GM12878 (cell line): ENCODE data around the gene HSP90AB1. TPM values are rescaled to one million over a fixed set of nuclear protein-coding genes. Genes with fewer than 3 reads are reported as not detected.

ENCODE experiments used
- CEBPB ChIP-seq, 2 experiments: fragments of 150-350 bp in 1 of 2; IDR thresholded peaks; 2 replicates each; pipeline ENCODE4 v1.6.1; 2012 to 2014; ENCODE audit warnings: low read depth in 2 of 2, low read length in 2 of 2, borderline replicate concordance in 1 of 2, inconsistent platforms in 1 of 2
- CEBPZ ChIP-seq: fragments of 150-350 bp; IDR thresholded peaks from 2 replicates; pipeline ENCODE4 v1.6.1; 2016; ENCODE audit warnings: low read depth, low read length
- E4F1 ChIP-seq: fragments of 450-650 bp; IDR thresholded peaks from 2 replicates; pipeline ENCODE4 v1.6.1; 2018; ENCODE audit warnings: borderline replicate concordance, mild to moderate bottlenecking; ENCODE audit not compliant: partially characterized antibody
- ESRRA ChIP-seq: IDR thresholded peaks from 2 replicates; pipeline ENCODE4 v1.6.1; 2012; ENCODE audit warnings: mild to moderate bottlenecking, low read length, improper control_type of control experiment
- IKZF1 ChIP-seq: fragments of 450-650 bp; conservative IDR thresholded peaks from 2 replicates; pipeline ENCODE4 v1.6.1; 2017; ENCODE audit warnings: antibody characterized with exemption, mild to moderate bottlenecking
- IKZF2 ChIP-seq, 2 experiments: fragments of 450-650 bp; IDR thresholded peaks; 2 replicates each; pipeline ENCODE4 v1.6.1; 2017; ENCODE audit warnings: mild to moderate bottlenecking in 2 of 2, moderate library complexity in 2 of 2
- IRF4 ChIP-seq: IDR thresholded peaks from 2 replicates; pipeline ENCODE4 v1.6.1; 2011; ENCODE audit warnings: low read depth, low read length
- MLLT1 ChIP-seq: fragments of 450-650 bp; IDR thresholded peaks from 2 replicates; pipeline ENCODE4 v1.6.1; 2016; ENCODE audit warnings: mild to moderate bottlenecking
- NBN ChIP-seq: fragments of 450-650 bp; IDR thresholded peaks from 2 replicates; pipeline ENCODE4 v1.6.1; 2016
- RAD21 ChIP-seq: IDR thresholded peaks from 2 replicates; pipeline ENCODE4 v1.6.1; 2011; ENCODE audit warnings: mild to moderate bottlenecking, low read depth, low read length, moderate library complexity; ENCODE audit not compliant: insufficient read depth
- RCOR1 ChIP-seq: conservative IDR thresholded peaks from 2 replicates; pipeline ENCODE4 v1.6.1; 2012; ENCODE audit warnings: low read depth, low read length, improper control_type of control experiment
- SREBF2 ChIP-seq: IDR thresholded peaks from 2 replicates; pipeline ENCODE4 v1.6.1; 2012; ENCODE audit warnings: mild to moderate bottlenecking, low read length
- TAF1 ChIP-seq: IDR thresholded peaks from 2 replicates; pipeline ENCODE4 v1.6.1; 2011; ENCODE audit warnings: mild to moderate bottlenecking, low read depth, low read length, borderline replicate concordance
- TARDBP ChIP-seq: IDR thresholded peaks from 2 replicates; pipeline ENCODE4 v1.6.1; 2016; ENCODE audit warnings: borderline replicate concordance
- TCF3 ChIP-seq: IDR thresholded peaks from 2 replicates; pipeline ENCODE4 v1.6.1; 2012; ENCODE audit warnings: low read depth, mild to moderate bottlenecking, low read length, borderline replicate concordance; ENCODE audit not compliant: insufficient read depth
- polyA plus RNA-seq, 11 experiments: library from polyadenylated mRNA; depleted of rRNA in 4 of 11; unstranded in 6 of 11; stranded (reverse) in 5 of 11; fragments of >200 nt; fragmentation: Nextera tagmentation in 4 of 11; fragmentation: Illumina TruSeq in 1 of 11; extraction: Ambion mirVana in 4 of 11; extraction: Trizol in 1 of 11; gene quantifications; 1 replicate in 1 of 11; 2 replicates in 10 of 11; pipeline versions ENCODE4 v1.2.1 to v1.2.3, GENCODE V29; 2011 to 2016; ENCODE audit warnings: inconsistent platforms in 2 of 11, missing spikeins in 2 of 11, low read depth in 1 of 11
- total RNA-seq, 4 experiments: library from RNA; depleted of rRNA in 3 of 4; stranded (reverse); fragments of >200 nt in 3 of 4; fragmentation: Illumina TruSeq in 1 of 4; extraction: Trizol in 1 of 4; gene quantifications; 2 replicates each; pipeline versions ENCODE4 v1.2.1 to v1.2.3, GENCODE V29; 2013 to 2021
- TF ChIP-seq, protein P1 (sequence below): fragments of 450-650 bp; IDR thresholded peaks from 2 replicates; pipeline ENCODE4 v1.6.1; 2017; ENCODE audit warnings: low read depth, mild to moderate bottlenecking, moderate library complexity
- TF ChIP-seq, protein P2 (sequence below): fragments of 450-650 bp; IDR thresholded peaks from 2 replicates; pipeline ENCODE4 v1.6.1; 2018; ENCODE audit warnings: mild to moderate bottlenecking, low read depth, moderate library complexity; ENCODE audit not compliant: partially characterized antibody

HSP90AB1 gene
- total and polyA plus RNA-seq, 10 of the 15 experiments (the other 5 are each of a cell fraction or from before 2014, with no cell fraction given): 988 to 1,682 (median 1,146) TPM

DNA sequence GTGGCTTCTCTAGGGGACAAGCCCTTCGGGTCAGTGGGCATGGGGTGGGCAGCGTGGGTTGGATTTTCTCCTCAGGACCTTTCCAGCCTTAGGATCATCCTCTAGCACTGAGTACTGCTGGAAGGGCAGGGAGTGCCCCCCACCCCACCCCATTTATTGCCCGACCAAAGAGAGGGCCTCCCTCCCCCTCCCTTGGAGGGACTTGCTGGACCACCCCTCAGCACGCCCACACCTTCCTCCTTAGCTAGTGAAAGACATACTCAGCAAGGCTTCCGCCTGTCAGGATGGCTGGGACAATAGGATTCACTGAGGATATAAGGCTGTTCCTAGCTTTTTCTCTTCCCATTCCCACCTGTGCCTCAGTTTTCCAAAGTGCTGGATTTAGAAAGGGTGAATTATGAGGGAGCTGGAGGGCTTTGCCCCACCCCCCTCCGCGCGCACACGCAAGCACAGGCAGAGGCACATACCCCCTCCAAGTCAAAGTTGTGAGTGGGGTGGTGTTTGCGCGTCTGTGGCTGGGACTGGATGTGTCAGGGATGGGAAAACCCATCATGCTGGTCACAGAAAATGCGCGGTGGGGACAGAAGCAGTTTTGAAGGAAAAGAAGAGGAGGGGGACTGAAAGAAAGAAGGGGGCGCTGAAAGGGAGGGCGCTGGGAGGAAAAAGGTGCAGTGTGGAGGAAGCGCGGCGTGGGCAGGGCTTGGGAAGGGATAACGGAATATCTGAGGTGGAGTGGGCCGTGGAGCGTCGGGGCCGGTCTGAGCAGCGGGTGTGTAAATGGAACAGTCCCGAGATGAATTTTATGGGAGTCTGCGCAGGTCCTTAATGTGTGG lies 24.2 kb upstream of the HSP90AB1 start (continued):
- TF ChIP-seq CEBPZ (no peak), RAD21 (no peak), IKZF2 (IDR thresholded peaks at IDR 0.05) (peak; percentile 40 to 47; a peak in 2 of 4 replicates), SREBF2 (no peak), CEBPB (IDR thresholded peaks at IDR 0.05; ENCODE audit: borderline replicate concordance in 1 of 2, low read depth in 2 of 2, low read length in 2 of 2) (no peak), NBN (peak; percentile 55; the same call in 1 of the 2 replicates), ESRRA (no peak), MLLT1 (0 out of 2 replicates have a peak, but pooled peaks have one; percentile 37), TAF1 (no peak), TARDBP (no peak), IRF4 (no peak), TCF3 (no peak), RCOR1 (no peak), IKZF1 (peak; percentile 62), E4F1 (no peak)
- TF ChIP-seq, protein P1, sequence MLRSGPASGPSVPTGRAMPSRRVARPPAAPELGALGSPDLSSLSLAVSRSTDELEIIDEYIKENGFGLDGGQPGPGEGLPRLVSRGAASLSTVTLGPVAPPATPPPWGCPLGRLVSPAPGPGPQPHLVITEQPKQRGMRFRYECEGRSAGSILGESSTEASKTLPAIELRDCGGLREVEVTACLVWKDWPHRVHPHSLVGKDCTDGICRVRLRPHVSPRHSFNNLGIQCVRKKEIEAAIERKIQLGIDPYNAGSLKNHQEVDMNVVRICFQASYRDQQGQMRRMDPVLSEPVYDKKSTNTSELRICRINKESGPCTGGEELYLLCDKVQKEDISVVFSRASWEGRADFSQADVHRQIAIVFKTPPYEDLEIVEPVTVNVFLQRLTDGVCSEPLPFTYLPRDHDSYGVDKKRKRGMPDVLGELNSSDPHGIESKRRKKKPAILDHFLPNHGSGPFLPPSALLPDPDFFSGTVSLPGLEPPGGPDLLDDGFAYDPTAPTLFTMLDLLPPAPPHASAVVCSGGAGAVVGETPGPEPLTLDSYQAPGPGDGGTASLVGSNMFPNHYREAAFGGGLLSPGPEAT: 0 out of 2 replicates have a peak, but pooled peaks have one; percentile 34
- TF ChIP-seq, protein P2, sequence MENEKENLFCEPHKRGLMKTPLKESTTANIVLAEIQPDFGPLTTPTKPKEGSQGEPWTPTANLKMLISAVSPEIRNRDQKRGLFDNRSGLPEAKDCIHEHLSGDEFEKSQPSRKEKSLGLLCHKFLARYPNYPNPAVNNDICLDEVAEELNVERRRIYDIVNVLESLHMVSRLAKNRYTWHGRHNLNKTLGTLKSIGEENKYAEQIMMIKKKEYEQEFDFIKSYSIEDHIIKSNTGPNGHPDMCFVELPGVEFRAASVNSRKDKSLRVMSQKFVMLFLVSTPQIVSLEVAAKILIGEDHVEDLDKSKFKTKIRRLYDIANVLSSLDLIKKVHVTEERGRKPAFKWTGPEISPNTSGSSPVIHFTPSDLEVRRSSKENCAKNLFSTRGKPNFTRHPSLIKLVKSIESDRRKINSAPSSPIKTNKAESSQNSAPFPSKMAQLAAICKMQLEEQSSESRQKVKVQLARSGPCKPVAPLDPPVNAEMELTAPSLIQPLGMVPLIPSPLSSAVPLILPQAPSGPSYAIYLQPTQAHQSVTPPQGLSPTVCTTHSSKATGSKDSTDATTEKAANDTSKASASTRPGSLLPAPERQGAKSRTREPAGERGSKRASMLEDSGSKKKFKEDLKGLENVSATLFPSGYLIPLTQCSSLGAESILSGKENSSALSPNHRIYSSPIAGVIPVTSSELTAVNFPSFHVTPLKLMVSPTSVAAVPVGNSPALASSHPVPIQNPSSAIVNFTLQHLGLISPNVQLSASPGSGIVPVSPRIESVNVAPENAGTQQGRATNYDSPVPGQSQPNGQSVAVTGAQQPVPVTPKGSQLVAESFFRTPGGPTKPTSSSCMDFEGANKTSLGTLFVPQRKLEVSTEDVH: no peak
